Chondrocyte (in vitro differentiated cells): ENCODE results near the gene PXMP4. TPM values are rescaled to one million over a fixed set of nuclear protein-coding genes. Genes with fewer than 3 reads are reported as not detected.

Source experiments
- DNase-seq: peaks from one replicate; pipeline ENCODE4 v3.0.0; 2021; ENCODE audit warnings: mixed read lengths, low spot score
- H3K27ac Mint-ChIP-seq: one replicate; pipeline ENCODE4 v1.8.0; 2021; ENCODE audit warnings: mild to moderate bottlenecking, moderate library complexity, mixed read lengths; ENCODE audit not compliant: unreplicated experiment
- H3K27me3 Mint-ChIP-seq: 2 replicates; pipeline ENCODE4 v1.8.0; 2021; ENCODE audit warnings: low read depth, mixed read lengths
- H3K36me3 Mint-ChIP-seq: 2 replicates; pipeline ENCODE4 v1.8.0; 2021; ENCODE audit warnings: low read depth, mixed read lengths
- H3K4me1 Mint-ChIP-seq: 2 replicates; pipeline ENCODE4 v1.8.0; 2021; ENCODE audit warnings: low read depth, mild to moderate bottlenecking, mixed read lengths
- H3K4me3 Mint-ChIP-seq: one replicate; pipeline ENCODE4 v1.8.0; 2021; ENCODE audit warnings: mild to moderate bottlenecking, moderate library complexity, mixed read lengths; ENCODE audit not compliant: unreplicated experiment
- H3K9me3 Mint-ChIP-seq: 2 replicates; pipeline ENCODE4 v1.8.0; 2021; ENCODE audit warnings: low read depth, mixed read lengths
- CTCF ChIP-seq: fragments of 200-600 bp; sonication (generic); IDR thresholded peaks from 2 replicates; pipeline ENCODE4 v1.5.0; 2021; ENCODE audit warnings: antibody characterized with exemption, mild to moderate bottlenecking, moderate library complexity
- total RNA-seq: library from RNA; stranded (reverse); gene quantifications from 3 replicates; pipeline ENCODE4 v1.2.1, GENCODE V29; 2021

The PXMP4 gene
- total RNA-seq, 1 donor from 2014 or later, result 6.4 TPM

DNA sequence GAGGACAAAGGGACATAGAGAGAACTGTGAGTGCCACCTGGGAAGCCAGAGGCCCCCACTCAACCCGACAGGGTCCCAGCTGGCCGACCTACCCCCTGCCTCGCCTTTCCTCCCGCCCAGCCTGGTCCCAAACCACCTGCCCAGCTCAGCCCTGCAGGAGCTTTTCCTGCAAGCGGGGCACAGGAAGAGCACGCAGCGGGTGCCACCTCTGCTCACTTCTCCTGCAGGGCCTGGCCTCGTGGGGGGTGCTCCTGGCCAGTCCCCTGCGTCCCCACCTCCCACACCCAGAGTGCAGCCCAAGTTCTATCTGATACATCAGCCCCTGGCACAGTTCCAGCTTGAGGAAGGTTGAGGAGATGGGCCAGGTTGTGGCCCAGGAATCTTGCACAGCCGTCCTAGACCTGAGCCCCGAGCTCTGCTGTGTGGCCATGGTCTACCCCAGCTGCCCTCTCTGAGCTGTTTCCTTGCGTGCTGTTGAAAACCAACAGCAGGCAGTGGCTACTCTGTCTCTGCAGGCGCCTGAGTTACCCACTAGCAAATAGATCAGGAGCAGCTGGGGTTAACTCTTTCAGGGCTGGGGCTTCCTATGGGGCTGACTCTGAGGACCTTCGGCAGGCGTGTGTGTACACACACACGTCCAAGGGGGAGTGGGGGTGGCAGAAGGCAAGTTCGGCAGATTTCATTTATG lies 47.5 kb downstream of the PXMP4 start:
- H3K4me3 Mint-ChIP-seq, result peak overlapping the region; percentile 91
- no peaks in the 10 kb centered on the region for H3K9me3 Mint-ChIP-seq
- H3K27ac Mint-ChIP-seq, result peak overlapping the region; percentile 69
- peaks cover 51% of the 10 kb centered on the region for H3K4me1 Mint-ChIP-seq
- peaks cover 12% of the 10 kb centered on the region for H3K36me3 Mint-ChIP-seq
- H3K27me3 Mint-ChIP-seq, result no peaks in the 10 kb centered on the region
- DNase-seq, result no peak
- TF ChIP-seq CTCF, result no peak

DNA sequence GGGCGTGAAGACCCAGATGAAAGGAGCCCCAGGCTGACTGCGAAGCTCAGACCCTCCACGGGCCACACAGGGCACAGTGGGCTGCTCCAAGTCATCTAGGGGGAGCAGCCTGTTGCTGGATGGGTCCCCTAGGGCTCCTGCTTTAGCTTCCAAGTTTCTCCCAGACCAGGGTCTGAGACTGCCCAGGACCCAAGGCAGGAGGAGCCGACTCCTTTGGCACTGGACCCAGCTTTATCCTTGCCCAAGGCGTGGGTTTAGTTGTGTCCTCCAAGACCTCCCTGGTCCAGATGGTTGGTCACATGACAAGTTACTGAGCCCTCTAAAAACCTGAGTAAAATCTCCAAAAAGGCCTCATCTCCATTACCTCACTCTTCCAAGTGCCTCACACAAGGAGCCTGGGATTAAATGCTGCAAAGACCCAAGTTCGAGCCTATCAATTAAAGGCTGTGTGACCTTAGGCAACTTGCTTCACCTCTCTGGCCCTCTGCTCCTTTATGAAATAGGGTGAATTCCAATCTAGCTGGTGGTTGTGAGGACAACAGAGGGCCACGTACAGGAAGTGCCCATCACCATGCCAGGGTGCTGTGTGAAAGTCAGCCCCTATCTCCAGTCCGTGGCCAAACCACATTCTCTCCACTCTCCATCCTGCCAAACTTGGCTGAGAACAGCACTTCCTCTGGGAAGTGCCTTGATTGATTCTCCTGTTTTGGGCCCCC lies 48.4 kb downstream of the PXMP4 start:
- Mint-ChIP-seq H3K4me3 (no peak overlapping the region), H3K27ac (peak overlapping the region; percentile 30), H3K27me3 (no peaks in the 10 kb centered on the region), H3K36me3 (peaks cover 12% of the 10 kb centered on the region), H3K9me3 (no peaks in the 10 kb centered on the region), H3K4me1 (peaks cover 52% of the 10 kb centered on the region)
- DNase-seq, result no peak
- no peak for TF ChIP-seq CTCF

- Mint-ChIP-seq H3K36me3 (peaks cover 13% of the 10 kb centered on the region), H3K4me1 (peaks cover 56% of the 10 kb centered on the region), H3K9me3 (no peaks in the 10 kb centered on the region), H3K27ac (no peak overlapping the region), H3K27me3 (no peaks in the 10 kb centered on the region), H3K4me3 (peak overlapping the region; percentile 10)
- no peak for DNase-seq
- TF ChIP-seq CTCF, result no peak
Measured at GRCh38 chr20:33670715-33671499, 49.2 kb downstream of the PXMP4 start.

DNA sequence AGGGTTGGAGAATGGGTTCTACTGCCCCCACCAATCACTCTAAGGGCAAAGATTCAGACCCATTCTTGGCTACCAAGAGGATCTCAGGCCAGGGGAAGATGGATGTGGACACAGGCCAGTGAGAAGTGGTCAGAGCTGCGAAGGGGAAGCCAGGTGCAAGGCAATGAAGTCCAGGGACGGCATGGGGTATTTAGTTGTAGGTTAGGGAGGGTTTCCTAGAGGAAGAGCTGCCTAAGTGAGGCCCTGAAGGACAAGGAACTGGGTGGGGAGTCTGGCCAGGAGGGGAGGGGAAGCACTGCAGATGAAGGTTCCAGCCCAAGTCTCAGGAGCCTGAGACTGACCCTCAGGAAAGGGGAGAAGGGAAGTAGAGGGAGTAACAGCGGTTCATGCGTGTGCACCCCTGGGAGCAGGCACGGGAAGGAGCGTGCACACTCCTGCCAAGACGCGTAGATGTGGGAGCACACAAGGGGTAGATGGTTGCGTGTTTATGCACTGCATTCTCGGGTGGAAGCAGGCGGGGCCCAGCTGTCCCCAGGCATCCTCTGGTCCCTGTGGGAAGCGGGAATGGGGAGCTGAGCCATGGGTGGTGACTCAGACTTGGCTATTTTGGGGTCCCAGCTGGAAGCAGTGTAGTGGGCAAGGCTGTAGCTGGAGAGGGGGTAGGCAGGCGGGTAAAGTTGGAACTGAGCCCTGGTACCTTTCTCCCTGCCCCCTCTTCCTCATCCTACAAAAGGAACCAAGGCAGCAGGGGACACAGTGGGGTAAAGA lies 50.1 kb downstream of the PXMP4 start:
- no peaks in the 10 kb centered on the region for H3K27me3 Mint-ChIP-seq
- H3K4me1 Mint-ChIP-seq, result peaks cover 49% of the 10 kb centered on the region
- TF ChIP-seq CTCF, result no peak
- H3K27ac Mint-ChIP-seq, result peak overlapping the region; percentile 58
- no peak for DNase-seq
- H3K36me3 Mint-ChIP-seq, result peaks cover 13% of the 10 kb centered on the region
- no peak overlapping the region for H3K4me3 Mint-ChIP-seq
- H3K9me3 Mint-ChIP-seq, result no peaks in the 10 kb centered on the region
